Measurements from ENCODE around the gene POLR2A.
A peak's percentile ranks its signal among the peaks of the same experiment; 100 is the strongest.

POLR2A gene

GRCh38 chr17:7508846-7509245, 24.7 kb downstream of the POLR2A start:
- no peak for DNase-seq

GRCh38 chr17:7509937-7510336, 25.8 kb downstream of the POLR2A start:
- DNase-seq, result no peak

- no peak for DNase-seq
These were observed 26.9 kb downstream of the POLR2A start for GRCh38 chr17:7511108-7511507.

- DNase-seq, result no peak
These were observed 27.9 kb downstream of the POLR2A start for GRCh38 chr17:7512105-7512504.

GRCh38 chr17:7512824-7513540, 28.8 kb downstream of the POLR2A start:
- no peak for DNase-seq

GRCh38 chr17:7513850-7514419, 29.8 kb downstream of the POLR2A start:
- no peak for DNase-seq

GRCh38 chr17:7515911-7516610, 31.9 kb downstream of the POLR2A start:
- DNase-seq, result no peak

- DNase-seq, result peak; percentile 3
These were observed 38.9 kb downstream of the POLR2A start for GRCh38 chr17:7523033-7523432.

GRCh38 chr17:7528842-7529241, 44.7 kb downstream of the POLR2A start:
- DNase-seq, result no peak

- no peak for DNase-seq
These were observed 46.1 kb downstream of the POLR2A start for GRCh38 chr17:7530023-7530900.

- DNase-seq, result no peak
These were observed 53.9 kb downstream of the POLR2A start for GRCh38 chr17:7538050-7538449.

GRCh38 chr17:7538891-7539545, 54.9 kb downstream of the POLR2A start:
- DNase-seq, result no peak

GRCh38 chr17:7541074-7541621, 57.0 kb downstream of the POLR2A start:
- DNase-seq, result no peak

- DNase-seq, result no peak
These were observed 60.7 kb downstream of the POLR2A start for GRCh38 chr17:7544911-7545310.

GRCh38 chr17:7548585-7549400, 64.6 kb downstream of the POLR2A start, which contains the start of gene TNFSF12:
Gene TNFSF12, plus strand, starts transcription at chr17:7549058. Its CDS starts 96 bp downstream, at chr17:7549154.
- DNase-seq, result no peak
